HEK293 (cell line): ENCODE results near the gene NYNRIN.
A peak's percentile ranks its signal among the peaks of the same experiment; 100 is the strongest.

Source experiments
- CTCF ChIP-seq: fragments of 450-650 bp; formaldehyde crosslinking; IDR thresholded peaks from 2 replicates; pipeline ENCODE4 v1.5.1; 2016; ENCODE audit warnings: missing biosample characterization, missing genetic modification characterization
- HOXD13 ChIP-seq: sonication (generic); formaldehyde crosslinking; IDR thresholded peaks from 2 replicates; pipeline ENCODE4 v1.8.0; 2022; ENCODE audit warnings: missing genetic modification reagents, borderline replicate concordance
- KLF8 ChIP-seq: fragments of 450-650 bp; formaldehyde crosslinking; IDR thresholded peaks from 2 replicates; pipeline ENCODE4 v1.5.1; 2016; ENCODE audit warnings: missing biosample characterization, missing genetic modification characterization
- OSR2 ChIP-seq: fragments of 450-650 bp; formaldehyde crosslinking; IDR thresholded peaks from 2 replicates; pipeline ENCODE4 v1.5.1; 2016; ENCODE audit warnings: missing biosample characterization, missing genetic modification characterization
- PATZ1 ChIP-seq: fragments of 450-650 bp; formaldehyde crosslinking; IDR thresholded peaks from 2 replicates; pipeline ENCODE4 v1.5.1; 2016; ENCODE audit warnings: missing biosample characterization, missing genetic modification characterization
- PRDM1 ChIP-seq: fragments of 450-650 bp; formaldehyde crosslinking; IDR thresholded peaks from 2 replicates; pipeline ENCODE4; 2016; ENCODE audit warnings: missing biosample characterization, missing genetic modification characterization
- PRDM4 ChIP-seq: fragments of 450-650 bp; formaldehyde crosslinking; IDR thresholded peaks from 2 replicates; pipeline ENCODE4 v1.5.1; 2017; ENCODE audit warnings: missing biosample characterization, missing genetic modification characterization
- SP7 ChIP-seq: fragments of 450-650 bp; formaldehyde crosslinking; IDR thresholded peaks from 2 replicates; pipeline ENCODE4 v1.5.1; 2016; ENCODE audit warnings: missing biosample characterization, missing genetic modification characterization
- ZBTB10 ChIP-seq: fragments of 450-650 bp; formaldehyde crosslinking; IDR thresholded peaks from 2 replicates; pipeline ENCODE4 v1.5.1; 2016; ENCODE audit warnings: missing biosample characterization, missing genetic modification characterization
- ZBTB7A ChIP-seq: fragments of 450-650 bp; formaldehyde crosslinking; IDR thresholded peaks from 2 replicates; pipeline ENCODE4 v1.5.1; 2016; ENCODE audit warnings: low read depth, missing biosample characterization, missing genetic modification characterization
- ZFP69B ChIP-seq: fragments of 450-650 bp; formaldehyde crosslinking; IDR thresholded peaks from 2 replicates; pipeline ENCODE4 v1.5.1; 2016; ENCODE audit warnings: missing biosample characterization, missing genetic modification characterization
- ZNF10 ChIP-seq: fragments of 450-650 bp; formaldehyde crosslinking; IDR thresholded peaks from 2 replicates; pipeline ENCODE4 v1.5.1; 2017; ENCODE audit warnings: missing biosample characterization, missing genetic modification characterization
- ZNF138 ChIP-seq: fragments of 450-650 bp; formaldehyde crosslinking; IDR thresholded peaks from 2 replicates; pipeline ENCODE4 v1.5.1; 2016; ENCODE audit warnings: missing biosample characterization, missing genetic modification characterization, borderline replicate concordance
- ZNF16 ChIP-seq: fragments of 450-650 bp; formaldehyde crosslinking; IDR thresholded peaks from 2 replicates; pipeline ENCODE4 v1.5.1; 2016; ENCODE audit warnings: low read depth, missing biosample characterization, missing genetic modification characterization
- ZNF18 ChIP-seq: fragments of 450-650 bp; formaldehyde crosslinking; IDR thresholded peaks from 2 replicates; pipeline ENCODE4 v1.5.1; 2016; ENCODE audit warnings: missing biosample characterization, missing genetic modification characterization
- ZNF202 ChIP-seq: fragments of 450-650 bp; formaldehyde crosslinking; IDR thresholded peaks from 2 replicates; pipeline ENCODE4 v1.5.1; 2016; ENCODE audit warnings: missing biosample characterization, missing genetic modification characterization, borderline replicate concordance
- ZNF214 ChIP-seq: fragments of 450-650 bp; formaldehyde crosslinking; IDR thresholded peaks from 2 replicates; pipeline ENCODE4 v1.5.1; 2017; ENCODE audit warnings: missing biosample characterization, mild to moderate bottlenecking, missing genetic modification characterization, borderline replicate concordance
- ZNF221 ChIP-seq: fragments of 450-650 bp; formaldehyde crosslinking; IDR thresholded peaks from 2 replicates; pipeline ENCODE4 v1.5.1; 2017; ENCODE audit warnings: missing biosample characterization, missing genetic modification characterization, borderline replicate concordance
- ZNF248 ChIP-seq: fragments of 450-650 bp; formaldehyde crosslinking; IDR thresholded peaks from 2 replicates; pipeline ENCODE4 v1.5.1; 2017; ENCODE audit warnings: missing biosample characterization, missing genetic modification characterization
- ZNF266 ChIP-seq: fragments of 450-650 bp; formaldehyde crosslinking; IDR thresholded peaks from 2 replicates; pipeline ENCODE4 v1.5.1; 2016; ENCODE audit warnings: missing biosample characterization, missing genetic modification characterization, low read depth
- ZNF362 ChIP-seq: fragments of 450-650 bp; formaldehyde crosslinking; IDR thresholded peaks from 2 replicates; pipeline ENCODE4 v1.5.1; 2016; ENCODE audit warnings: missing biosample characterization, missing genetic modification characterization
- ZNF548 ChIP-seq: fragments of 450-650 bp; formaldehyde crosslinking; IDR thresholded peaks from 2 replicates; pipeline ENCODE4 v1.5.1; 2016; ENCODE audit warnings: missing biosample characterization, missing genetic modification characterization
- ZNF561 ChIP-seq: fragments of 450-650 bp; IDR thresholded peaks from 2 replicates; pipeline ENCODE4 v1.5.1; 2018; ENCODE audit warnings: missing biosample characterization, missing genetic modification characterization, borderline replicate concordance
- ZNF645 ChIP-seq: fragments of 450-650 bp; formaldehyde crosslinking; IDR thresholded peaks from 2 replicates; pipeline ENCODE4; 2016; ENCODE audit warnings: missing biosample characterization, missing genetic modification characterization
- ZNF664 ChIP-seq: fragments of 450-650 bp; formaldehyde crosslinking; IDR thresholded peaks from 2 replicates; pipeline ENCODE4 v1.5.1; 2016; ENCODE audit warnings: missing biosample characterization, missing genetic modification characterization
- ZSCAN30 ChIP-seq: fragments of 450-650 bp; IDR thresholded peaks from 2 replicates; pipeline ENCODE4 v1.5.1; 2018; ENCODE audit warnings: missing biosample characterization, mild to moderate bottlenecking, missing genetic modification characterization, moderate library complexity

Gene NYNRIN

GRCh38 chr14:24365600-24366412, 33.0 kb upstream of the NYNRIN start (continued):
- TF ChIP-seq ZNF221 (tag by site-specific recombination) (no peak), ZNF266 (tag by site-specific recombination) (no peak), ZNF645 (tag by site-specific recombination) (no peak), ZNF202 (no peak), CTCF (tag by site-specific recombination) (peak; percentile 97), PATZ1 (peak; percentile 98), ZBTB10 (peak; percentile 46; the same call in 1 of the 2 replicates), KLF8 (tag by site-specific recombination) (peak; percentile 66), ZNF561 (tag by site-specific recombination) (no peak), PRDM4 (tag by site-specific recombination) (0 out of 2 replicates have a peak, but pooled peaks have one; percentile 42), ZNF18 (tag by site-specific recombination) (no peak), ZFP69B (tag by site-specific recombination) (peak; percentile 33; the same call in 1 of the 2 replicates), OSR2 (tag by site-specific recombination) (no peak), PRDM1 (tag by site-specific recombination) (no peak), ZSCAN30 (tag by site-specific recombination) (0 out of 2 replicates have a peak, but pooled peaks have one; percentile 45), ZNF248 (no peak), ZNF16 (tag by site-specific recombination) (no peak), SP7 (tag by site-specific recombination) (peak; percentile 47), ZNF664 (tag by site-specific recombination) (no peak), ZBTB7A (tag by site-specific recombination) (no peak), ZNF548 (tag by site-specific recombination) (no peak), HOXD13 (CRISPR knock-in tag) (no peak), ZNF138 (tag by site-specific recombination) (no peak), ZNF214 (tag by site-specific recombination) (no peak), ZNF10 (tag by site-specific recombination) (peak; percentile 24; the same call in 1 of the 2 replicates), ZNF362 (tag by site-specific recombination) (no peak)
